ENCODE data around the gene BTF3L4.

- no peak for TF ChIP-seq REST (IDR thresholded peaks at IDR 0.05; ENCODE audit: unreplicated experiment)
- no peak for TF ChIP-seq CTCF (conservative IDR thresholded peaks at IDR 0.05; ENCODE audit: low read depth in 2 of 2)
- no peak for TF ChIP-seq EZH2 (IDR thresholded peaks at IDR 0.05; ENCODE audit: low read depth, unreplicated experiment)
- no peak for TF ChIP-seq STAT1 (IDR thresholded peaks at IDR 0.05; ENCODE audit: unreplicated experiment)
- TF ChIP-seq EZH2phosphoT487 (IDR thresholded peaks at IDR 0.05; ENCODE audit: unreplicated experiment) = no peak
- TF ChIP-seq POLR2AphosphoS5 (IDR thresholded peaks at IDR 0.05; ENCODE audit: low read depth) = no peak
- TF ChIP-seq CREB1 (CRISPR knock-in tag; IDR thresholded peaks at IDR 0.05; ENCODE audit: low read depth) = no peak
- no peak for TF ChIP-seq ETS1 (IDR thresholded peaks at IDR 0.05)
Observed at GRCh38 chr1:52041551-52042185, 14.4 kb upstream of the BTF3L4 start.
